ENCODE results near the gene ANKRD10. TPM values are rescaled to one million over a fixed set of nuclear protein-coding genes. Genes with fewer than 3 reads are reported as not detected.

Gene ANKRD10
- total RNA-seq, 4 donors from 2014 or later, result 128 to 268 (median 235) TPM

GRCh38 chr13:110920038-110920437 lies 5.2 kb upstream of the ANKRD10 start:
- TF ChIP-seq CTCF (IDR thresholded peaks at IDR 0.05) (no peak), POLR2A (IDR thresholded peaks at IDR 0.05) (no peak)
- no peaks in the 10 kb centered on the region for H3K36me3 ChIP-seq
- H3K4me3 ChIP-seq, result no peak overlapping the region
- H3K27me3 ChIP-seq, result no peaks in the 10 kb centered on the region
- intact Hi-C loops (cut with DNase I; ENCODE audit: low total_unique reads), result no loop called here
- H3K4me1 ChIP-seq, result no peaks in the 10 kb centered on the region
- H3K9me3 ChIP-seq, result no peaks in the 10 kb centered on the region
- no peak for DNase-seq
- H3K27ac ChIP-seq, result no peak overlapping the region

DNA sequence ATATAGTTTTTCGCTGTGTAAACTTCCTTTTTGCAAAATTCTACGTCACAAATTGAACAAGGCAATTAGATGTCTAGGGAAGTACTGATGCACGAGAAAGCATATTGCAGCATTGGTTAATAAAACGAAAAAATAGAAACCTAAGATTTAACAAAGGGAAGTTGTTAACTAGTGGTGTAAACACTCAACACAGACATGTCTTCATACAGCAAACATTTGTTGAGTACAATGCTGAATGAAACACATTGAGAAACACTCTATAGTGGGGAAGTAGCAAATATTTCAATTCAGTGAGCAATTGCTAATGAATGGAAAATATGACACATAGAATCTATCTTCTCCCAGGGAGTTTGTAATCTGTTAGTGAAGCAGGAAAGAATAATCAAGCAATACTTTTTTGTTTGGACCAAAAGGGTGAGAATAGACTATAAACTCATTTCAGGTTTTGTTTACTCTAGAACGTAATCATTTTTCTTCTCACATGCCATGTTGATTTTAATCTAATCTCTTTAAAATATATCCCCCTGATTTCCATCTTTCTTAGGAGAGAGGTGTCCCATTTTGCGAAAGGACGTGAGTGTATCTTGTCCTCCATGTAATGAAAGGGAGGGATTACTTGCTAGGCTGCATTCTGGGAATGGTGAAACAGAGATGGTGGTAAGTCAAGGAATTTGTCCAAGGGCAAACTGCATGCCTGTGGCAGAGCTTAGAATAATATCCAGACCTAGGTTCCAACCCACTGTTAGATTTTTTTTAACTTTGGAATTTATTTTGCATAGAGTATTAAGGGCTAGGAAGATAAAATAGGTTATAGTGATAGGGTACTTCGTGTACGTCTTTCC lies 1.7 kb upstream of the ANKRD10 start:
- Histone ChIP-seq H3K4me3 (peak overlapping the region in 1 of 2 donors; percentile 100), H3K36me3 (no peaks in the 10 kb centered on the region), H3K27me3 (no peaks in the 10 kb centered on the region), H3K4me1 (peaks cover 3 to 4% of the 10 kb centered on the region in 2 donors), H3K9me3 (no peaks in the 10 kb centered on the region), H3K27ac (peak overlapping the region; percentile 99 to 100)
- TF ChIP-seq POLR2A (IDR thresholded peaks at IDR 0.05) (no peak), CTCF (IDR thresholded peaks at IDR 0.05) (no peak)
- intact Hi-C loops (cut with DNase I; ENCODE audit: low total_unique reads), result loop anchor here (10.0 kb wide), 1 partner anchor 202 kb away; the partner anchor contains the start of gene ING1
- no peak for DNase-seq

GRCh38 chr13:110915874-110916206 lies 971 bp upstream of the ANKRD10 start:
- Histone ChIP-seq H3K9me3 (no peaks in the 10 kb centered on the region), H3K36me3 (no peaks in the 10 kb centered on the region), H3K4me1 (peaks cover 3 to 4% of the 10 kb centered on the region in 2 donors), H3K27ac (peak overlapping the region; percentile 99 to 100), H3K27me3 (no peaks in the 10 kb centered on the region), H3K4me3 (peak overlapping the region; percentile 86 to 100)
- intact Hi-C loops (cut with DNase I; ENCODE audit: low total_unique reads), result loop anchor here (10.0 kb wide), 1 partner anchor 201 kb away; the partner anchor contains the start of gene ING1
- no peak for DNase-seq
- no peak for TF ChIP-seq POLR2A (IDR thresholded peaks at IDR 0.05)
- no peak for TF ChIP-seq CTCF (IDR thresholded peaks at IDR 0.05)

DNA sequence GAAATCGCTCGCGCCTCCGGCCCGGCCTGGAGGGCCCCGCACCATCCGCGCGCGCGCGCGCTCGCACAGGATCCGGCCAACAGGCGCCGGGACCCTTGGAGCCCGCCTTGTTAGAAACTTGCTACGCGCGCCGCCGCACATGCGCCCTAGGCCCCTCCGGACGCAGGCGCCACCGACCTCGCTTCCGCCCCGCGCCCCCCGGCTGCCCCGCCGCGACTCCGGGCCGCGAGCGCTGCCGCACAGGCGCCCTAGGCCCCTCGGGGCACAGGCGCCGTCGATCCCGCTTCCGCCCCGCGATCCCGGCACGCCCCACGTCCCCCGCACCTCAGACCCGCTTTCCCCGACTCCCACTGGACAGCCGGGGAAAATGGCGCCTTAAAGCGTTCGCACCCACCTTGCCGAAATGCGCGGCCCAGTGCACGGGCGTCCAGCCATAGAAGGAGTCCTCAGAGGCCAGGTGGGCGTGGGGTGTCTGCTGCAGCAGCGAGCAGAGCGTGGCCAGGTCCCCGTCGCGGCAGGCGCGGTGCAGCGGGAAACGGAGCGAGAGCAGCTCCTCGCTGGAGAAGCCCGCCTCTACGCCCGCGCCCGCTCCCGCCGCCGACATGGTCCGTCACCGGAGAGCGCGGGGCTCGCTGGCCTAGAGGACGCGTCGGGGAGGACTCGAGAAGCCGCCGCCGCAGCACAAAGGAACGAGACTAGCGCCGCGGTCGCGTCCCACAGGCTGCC lies 375 bp downstream of the ANKRD10 start:
- Histone ChIP-seq H3K36me3 (no peaks in the 10 kb centered on the region), H3K4me1 (peaks cover 4 to 7% of the 10 kb centered on the region in 2 donors), H3K27me3 (no peaks in the 10 kb centered on the region), H3K9me3 (no peaks in the 10 kb centered on the region), H3K4me3 (peak overlapping the region; percentile 86 to 100), H3K27ac (peak overlapping the region; percentile 99 to 100)
- intact Hi-C loops (cut with DNase I; ENCODE audit: low total_unique reads), result loop anchor here (10.0 kb wide), 1 partner anchor 200 kb away; the partner anchor contains the start of gene ING1
- peak in 1 of 4 experiments; percentile 5 for TF ChIP-seq CTCF (IDR thresholded peaks at IDR 0.05)
- peak; percentile 28 to 81 for TF ChIP-seq POLR2A (IDR thresholded peaks at IDR 0.05)
- peak; percentile 73 to 78 for DNase-seq

GRCh38 chr13:110914081-110914330 lies 863 bp downstream of the ANKRD10 start:
- H3K4me1 ChIP-seq, result peaks cover 4 to 7% of the 10 kb centered on the region in 2 donors

More at GRCh38 chr13:110914081-110914330, 863 bp downstream of the ANKRD10 start:
- intact Hi-C loops (cut with DNase I; ENCODE audit: low total_unique reads), result loop anchor here (10.0 kb wide), 1 partner anchor 199 kb away; the partner anchor contains the start of gene ING1
- TF ChIP-seq CTCF (IDR thresholded peaks at IDR 0.05) (no peak), POLR2A (IDR thresholded peaks at IDR 0.05) (no peak)
- DNase-seq, result peak in 1 of 2 donors; percentile 46
- H3K27ac ChIP-seq, result peak overlapping the region; percentile 99 to 100
- no peaks in the 10 kb centered on the region for H3K9me3 ChIP-seq
- H3K4me3 ChIP-seq, result peak overlapping the region; percentile 86 to 100
- H3K27me3 ChIP-seq, result no peaks in the 10 kb centered on the region
- H3K36me3 ChIP-seq, result no peaks in the 10 kb centered on the region
